GM18517 (cell line): ENCODE measurements around the gene DPYSL4.

Source experiments
- ATAC-seq: cut with Tn5 transposase; IDR thresholded peaks from one replicate; pipeline ENCODE4 v1.9.1; 2021; ENCODE audit warnings: mild to moderate bottlenecking, moderate library complexity; ENCODE audit not compliant: unreplicated experiment

The DPYSL4 gene

GRCh38 chr10:132186488-132187429 is at the start of gene DPYSL4:
Gene DPYSL4, plus strand, starts transcription at chr10:132186948. Its CDS starts 116 bp downstream, at chr10:132187064.
- no peak for ATAC-seq

DNA sequence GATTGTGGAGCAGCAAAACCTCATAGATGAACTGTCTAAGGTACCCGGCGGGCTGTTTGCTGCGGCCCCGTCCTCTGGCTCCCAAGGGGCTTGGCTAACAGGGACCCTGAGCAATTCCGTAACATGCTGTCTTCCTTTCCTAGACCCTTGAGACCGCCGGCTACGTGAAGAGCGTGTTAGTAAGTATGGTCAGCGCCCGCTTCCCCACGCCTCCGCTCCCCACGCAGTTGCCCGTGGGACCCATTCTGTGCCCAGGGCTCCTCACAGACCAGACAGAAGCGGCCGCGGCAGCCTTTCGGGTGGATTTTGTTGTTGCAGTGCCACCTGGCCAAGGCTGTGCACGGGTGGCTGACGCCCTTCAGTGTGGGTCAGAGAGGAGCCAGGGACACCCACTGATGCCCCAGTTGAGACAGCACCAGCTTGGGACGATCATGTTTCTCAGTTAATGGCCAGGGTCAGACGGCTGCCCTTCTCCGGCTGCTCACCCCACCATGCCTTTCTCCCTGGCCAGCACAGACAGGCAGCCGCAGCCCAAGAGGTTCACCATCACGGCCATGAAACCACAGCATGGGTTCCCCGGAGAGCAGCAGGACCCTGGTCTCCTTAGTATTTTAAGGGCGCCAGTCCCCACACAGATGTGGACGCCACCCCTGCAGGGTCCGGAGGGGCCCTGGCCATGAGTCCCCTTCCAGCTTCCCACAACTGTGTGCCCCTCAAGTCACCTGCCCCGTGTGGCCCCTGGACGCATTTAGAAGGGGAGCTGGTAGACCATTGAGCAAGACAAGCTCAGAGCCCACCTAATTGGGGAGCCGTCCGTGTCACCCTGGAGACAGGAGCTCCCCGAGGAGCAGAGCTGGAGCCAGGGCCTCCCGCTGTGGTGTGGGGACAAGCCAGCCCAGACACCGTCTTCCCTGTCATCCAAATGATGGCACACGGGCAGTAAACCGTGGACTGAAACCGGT is 49.4 kb upstream of the DPYSL4 start:
- no peak for ATAC-seq

- no peak for ATAC-seq
Observed at GRCh38 chr10:132138133-132138532, 48.6 kb upstream of the DPYSL4 start.

GRCh38 chr10:132138596-132138995 is 48.2 kb upstream of the DPYSL4 start:
- no peak for ATAC-seq

- ATAC-seq, result no peak
Observed at GRCh38 chr10:132139526-132139925, 47.2 kb upstream of the DPYSL4 start.

DNA sequence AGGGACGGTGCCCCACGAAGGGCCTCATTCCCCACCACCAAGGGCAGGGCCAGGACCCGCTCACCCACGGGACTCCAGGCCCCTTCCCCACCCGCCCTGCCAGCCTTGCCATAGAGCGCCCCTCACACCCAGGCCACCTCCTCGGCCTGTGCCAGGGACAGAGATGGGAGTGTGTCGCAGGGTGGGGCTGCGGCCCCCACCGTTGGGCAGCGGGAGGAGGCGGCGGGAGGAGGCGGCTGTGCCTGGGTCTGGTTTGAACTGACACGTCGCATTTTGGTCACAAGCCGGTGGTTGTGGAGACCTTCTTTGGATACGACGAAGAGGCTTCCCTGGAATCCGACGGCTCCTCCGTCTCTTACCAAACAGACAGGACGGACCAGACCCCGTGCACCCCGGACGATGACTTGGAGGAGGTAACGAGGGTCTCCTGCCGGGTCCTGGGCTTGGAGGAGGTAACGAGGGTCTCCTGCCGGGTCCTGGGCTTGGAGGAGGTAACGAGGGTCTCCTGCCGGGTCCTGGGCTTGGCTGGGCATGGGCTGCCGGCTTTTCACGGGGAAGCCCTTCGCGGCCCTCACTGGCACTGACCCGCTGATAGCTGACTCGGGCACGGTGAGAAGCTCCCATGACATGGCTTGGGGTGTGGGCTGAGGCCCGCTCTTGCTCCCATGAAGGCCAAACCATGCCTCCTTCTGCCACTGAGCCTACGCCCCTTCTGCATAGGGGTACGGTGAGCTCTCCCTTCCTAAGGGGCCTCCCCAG is 46.4 kb upstream of the DPYSL4 start:
- ATAC-seq, result no peak

DNA sequence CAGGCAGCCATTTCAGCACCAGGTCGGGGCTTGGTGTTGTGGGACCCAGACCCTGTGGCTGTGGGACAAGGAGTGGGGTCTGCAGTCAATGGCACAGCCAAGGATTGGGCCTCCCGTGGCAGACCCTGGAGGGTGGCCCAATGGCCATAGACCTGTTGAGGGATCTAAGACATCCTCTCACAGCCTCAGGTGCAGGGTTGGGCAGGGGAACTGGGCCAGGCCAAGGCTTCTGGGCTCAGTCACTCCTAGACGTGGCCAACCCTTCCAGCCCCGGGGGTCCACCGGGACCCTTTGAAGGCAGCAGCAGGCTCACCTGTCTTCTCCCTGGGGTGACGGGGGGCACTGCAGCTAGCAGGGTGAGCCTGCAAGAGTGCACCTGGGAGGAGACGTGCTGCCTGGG is 45.7 kb upstream of the DPYSL4 start:
- ATAC-seq, result no peak

DNA sequence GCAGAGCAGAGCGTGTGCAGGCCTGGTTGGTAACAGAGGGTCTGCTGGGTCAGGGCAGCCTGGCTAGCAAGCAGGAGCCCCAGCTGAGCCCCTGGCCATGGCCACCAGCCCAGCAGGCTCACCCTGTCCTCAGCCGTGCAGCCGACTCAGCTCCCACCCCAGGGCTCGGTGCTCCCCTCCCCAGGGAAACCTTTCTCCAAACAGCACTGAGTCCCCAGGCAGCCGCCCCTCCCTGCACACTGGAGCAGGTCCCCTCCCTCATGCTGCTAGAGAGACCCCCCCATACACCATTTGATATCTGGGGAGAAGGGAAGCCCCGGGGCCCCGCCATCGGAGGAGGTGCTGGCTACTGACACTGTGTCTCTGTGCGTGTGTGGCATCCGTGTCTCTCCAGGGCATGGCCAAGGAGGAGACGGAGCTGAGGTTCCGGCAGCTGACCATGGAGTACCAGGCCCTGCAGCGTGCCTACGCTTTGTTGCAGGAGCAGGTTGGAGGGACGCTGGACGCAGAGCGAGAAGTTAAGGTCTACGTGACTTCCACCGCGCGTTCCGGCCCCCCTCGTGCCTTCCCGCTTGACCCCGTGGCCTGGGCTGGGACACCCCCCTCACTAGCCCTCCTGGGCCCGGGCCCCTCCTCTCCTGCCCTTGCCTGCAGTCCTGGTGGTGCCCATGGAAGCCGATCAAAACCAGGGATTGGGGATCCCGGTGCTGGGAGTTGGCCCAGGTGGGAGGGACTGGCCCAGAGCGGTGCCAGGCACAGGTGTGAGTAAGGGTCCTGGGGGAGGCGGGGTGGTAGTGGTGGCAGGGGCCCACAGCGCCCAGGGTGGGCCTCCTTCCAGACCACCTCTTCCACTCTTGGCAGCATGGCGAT is 45.0 kb upstream of the DPYSL4 start:
- no peak for ATAC-seq

DNA sequence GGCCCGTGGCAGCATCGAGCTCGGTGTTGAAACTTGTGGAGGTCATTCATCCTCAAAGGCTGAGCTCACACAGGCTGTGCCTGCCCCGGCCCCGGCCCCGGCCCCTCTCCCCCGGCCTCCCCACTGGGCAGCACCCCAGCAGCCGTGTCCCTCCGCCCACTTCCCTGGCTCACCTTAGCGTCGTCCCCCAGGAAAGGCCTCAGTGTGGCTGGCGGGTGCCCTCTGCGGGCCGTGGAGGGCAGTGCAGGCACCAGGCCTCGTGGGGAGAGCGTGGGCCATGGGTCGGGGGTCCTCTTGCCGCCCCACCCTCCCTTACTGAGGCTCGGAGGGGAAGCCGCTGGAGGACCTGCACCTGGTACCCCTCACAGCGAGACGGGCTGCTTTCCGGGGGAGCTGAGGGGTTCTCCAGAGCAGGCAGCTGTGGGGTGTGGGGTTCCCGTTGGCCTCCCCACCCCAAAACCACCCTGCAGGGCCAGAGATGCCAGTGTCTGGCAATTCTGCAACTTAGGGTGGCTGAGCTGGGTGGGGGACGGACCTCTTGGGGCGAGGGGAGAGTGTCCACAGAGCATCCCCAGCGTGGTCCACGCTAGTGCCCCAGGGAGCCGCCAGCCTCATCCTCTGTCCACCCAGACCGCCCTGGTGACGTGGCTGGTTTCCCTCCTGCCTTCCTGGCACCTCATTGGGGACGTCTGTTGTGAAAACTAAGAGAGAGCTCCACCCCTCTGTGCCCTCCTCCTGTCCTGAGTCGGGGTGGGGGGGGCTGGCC is 44.2 kb upstream of the DPYSL4 start:
- ATAC-seq, result no peak

GRCh38 chr10:132143162-132143561 is 43.6 kb upstream of the DPYSL4 start:
- ATAC-seq, result no peak

- ATAC-seq, result no peak
Observed at GRCh38 chr10:132144086-132144485, 42.7 kb upstream of the DPYSL4 start.

GRCh38 chr10:132145002-132145401 is 41.7 kb upstream of the DPYSL4 start:
- ATAC-seq, result no peak

DNA sequence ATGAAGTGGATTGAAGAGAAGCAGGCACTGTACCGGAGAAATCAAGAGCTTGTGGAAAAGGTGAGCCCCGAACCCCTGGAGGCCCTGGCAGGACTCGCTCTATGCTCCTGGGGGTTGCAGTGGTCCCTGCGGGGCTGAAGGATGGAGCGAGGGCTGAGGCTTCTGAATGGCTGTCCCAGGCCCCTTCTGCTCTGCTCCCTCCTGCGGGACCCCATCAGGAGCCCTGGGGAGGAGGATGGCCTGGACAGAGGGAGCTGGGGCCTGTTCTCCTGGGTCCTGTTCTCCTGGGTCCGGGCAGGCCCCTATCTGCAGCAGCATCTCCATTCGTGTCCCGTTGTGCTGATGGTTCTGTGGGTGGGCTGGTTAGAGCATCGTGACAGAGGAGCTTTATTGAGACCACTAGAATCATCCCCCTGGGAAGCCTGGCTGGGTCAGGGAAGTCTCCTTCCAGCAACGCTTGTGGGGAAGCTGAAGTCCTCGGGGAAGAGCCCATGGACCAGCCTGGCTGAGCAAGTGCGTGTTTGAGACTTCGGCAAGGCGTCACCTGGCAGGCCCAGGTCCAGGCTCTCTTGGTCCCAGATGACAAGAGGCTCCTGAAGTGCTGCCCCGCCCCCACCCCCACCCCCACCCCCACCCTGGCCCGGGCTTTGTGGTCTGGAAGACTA is 41.1 kb upstream of the DPYSL4 start:
- no peak for ATAC-seq

GRCh38 chr10:132146271-132146671 is 40.5 kb upstream of the DPYSL4 start:
- no peak for ATAC-seq

- no peak for ATAC-seq
Observed at GRCh38 chr10:132146941-132147915, 39.5 kb upstream of the DPYSL4 start.

- no peak for ATAC-seq
Observed at GRCh38 chr10:132148261-132149251, 38.2 kb upstream of the DPYSL4 start.
